ENCODE data around the gene CDT1.
A peak's percentile ranks its signal among the peaks of the same experiment; 100 is the strongest.

The CDT1 gene

DNA sequence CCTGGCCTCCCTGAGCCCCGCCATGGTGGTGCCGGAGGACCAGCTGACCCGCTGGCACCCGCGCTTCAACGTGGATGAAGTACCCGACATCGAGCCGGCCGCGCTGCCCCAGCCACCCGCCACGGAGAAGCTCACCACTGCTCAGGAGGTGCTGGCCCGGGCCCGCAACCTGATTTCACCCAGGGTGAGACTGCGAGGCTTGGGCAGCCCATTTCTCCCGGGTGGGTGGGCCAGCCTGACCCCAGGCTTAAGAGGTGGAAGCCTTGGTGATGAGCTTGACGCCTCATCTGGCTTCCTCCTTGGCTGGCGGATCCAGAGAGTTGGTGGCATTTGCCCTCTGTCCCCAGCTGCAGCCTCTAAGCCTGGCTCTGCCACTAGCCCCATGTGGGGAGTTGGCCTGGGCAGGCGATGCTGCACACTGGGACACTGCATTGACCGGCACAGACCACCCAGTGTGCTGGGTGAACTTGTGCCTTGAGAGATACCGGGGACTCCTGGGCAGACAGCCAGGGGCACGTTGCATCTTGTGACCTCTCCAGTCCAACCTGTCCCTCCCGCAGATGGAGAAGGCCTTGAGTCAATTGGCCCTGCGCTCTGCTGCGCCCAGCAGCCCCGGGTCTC, 3.0 kb downstream of the CDT1 start:
- no peak for DNase-seq

DNA sequence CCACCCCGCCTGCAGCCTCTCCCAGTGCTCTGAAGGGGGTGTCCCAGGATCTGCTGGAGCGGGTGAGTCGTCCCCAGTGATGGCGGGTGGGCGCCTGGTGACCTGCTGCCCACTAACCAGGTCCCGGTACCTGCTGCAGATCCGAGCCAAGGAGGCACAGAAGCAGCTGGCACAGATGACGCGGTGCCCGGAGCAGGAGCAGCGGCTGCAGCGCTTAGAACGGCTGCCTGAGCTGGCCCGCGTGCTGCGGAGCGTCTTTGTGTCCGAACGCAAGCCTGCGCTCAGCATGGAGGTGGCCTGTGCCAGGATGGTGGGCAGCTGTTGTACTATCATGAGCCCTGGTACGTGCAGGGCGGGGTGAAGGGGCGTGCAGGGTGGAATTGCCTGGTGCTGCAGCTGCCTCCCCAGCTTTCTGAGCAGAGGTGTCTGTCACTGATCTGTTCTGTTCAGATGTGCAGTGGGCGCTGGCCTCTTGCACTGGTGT, 3.6 kb downstream of the CDT1 start:
- no peak for DNase-seq

GRCh38 chr16:88807626-88808453, 4.3 kb downstream of the CDT1 start:
- no peak for DNase-seq

- no peak for DNase-seq
Measured at GRCh38 chr16:88809068-88809675, 5.6 kb downstream of the CDT1 start.

DNA sequence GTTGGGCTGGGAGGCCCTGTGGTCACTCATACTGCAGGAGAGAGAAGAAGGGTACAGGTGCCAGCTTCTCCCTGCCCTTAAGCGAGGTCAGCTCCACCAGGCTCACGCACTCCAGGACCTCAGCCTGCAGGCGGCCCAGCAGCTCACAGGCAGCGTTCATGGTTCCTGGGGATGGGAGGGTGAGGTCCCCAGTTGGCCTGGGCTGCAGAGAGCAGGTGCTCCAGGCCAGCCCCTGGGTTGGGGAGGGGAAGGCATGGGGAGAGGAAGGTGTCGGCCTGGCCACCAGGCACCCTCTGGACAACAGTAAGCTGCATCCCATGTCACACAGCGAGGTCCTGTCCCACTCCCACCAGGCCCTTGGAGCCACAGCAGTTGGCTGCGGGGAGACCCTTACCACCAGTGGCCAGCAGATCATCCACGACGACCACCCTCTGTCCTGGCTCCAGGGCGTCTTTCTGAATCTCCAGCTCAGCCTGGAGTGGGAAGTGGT, 6.1 kb downstream of the CDT1 start:
- DNase-seq: no peak

DNA sequence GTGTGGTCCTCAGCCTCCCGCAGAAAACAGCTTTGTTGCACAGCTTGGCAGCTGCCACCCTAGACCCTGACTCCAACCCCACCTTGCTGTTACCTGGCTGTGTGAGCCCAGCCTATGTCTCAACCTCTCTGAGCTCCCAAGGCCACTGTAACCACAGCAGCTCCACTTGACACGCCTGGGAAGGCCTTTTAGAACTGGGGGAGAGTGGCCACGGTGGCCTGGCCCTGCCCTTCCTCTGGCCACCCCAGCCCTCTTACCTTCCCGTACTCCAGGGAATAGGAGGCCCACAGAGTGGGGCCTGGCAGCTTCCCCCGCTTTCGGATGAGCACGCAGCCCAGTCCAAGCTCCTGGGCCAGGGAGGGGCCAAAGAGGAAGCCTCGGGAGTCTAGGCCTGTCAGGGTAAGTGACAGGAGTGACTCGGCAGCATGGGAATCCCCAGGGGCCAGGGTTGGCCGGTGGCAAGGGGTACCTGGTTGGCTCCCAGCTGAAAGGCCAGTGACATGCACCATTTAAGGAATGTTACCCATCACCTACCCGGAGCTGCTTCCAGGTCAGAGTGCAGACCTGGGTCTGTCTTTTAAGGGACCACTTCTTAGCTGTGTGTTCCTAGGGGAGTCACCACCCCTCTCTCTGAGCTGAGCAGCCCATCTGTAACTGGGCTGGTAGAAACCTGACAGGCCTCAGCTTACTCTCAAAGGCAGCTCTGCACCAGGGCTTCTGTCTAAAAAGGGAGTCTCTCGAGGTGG, 6.8 kb downstream of the CDT1 start:
- DNase-seq: no peak

DNA sequence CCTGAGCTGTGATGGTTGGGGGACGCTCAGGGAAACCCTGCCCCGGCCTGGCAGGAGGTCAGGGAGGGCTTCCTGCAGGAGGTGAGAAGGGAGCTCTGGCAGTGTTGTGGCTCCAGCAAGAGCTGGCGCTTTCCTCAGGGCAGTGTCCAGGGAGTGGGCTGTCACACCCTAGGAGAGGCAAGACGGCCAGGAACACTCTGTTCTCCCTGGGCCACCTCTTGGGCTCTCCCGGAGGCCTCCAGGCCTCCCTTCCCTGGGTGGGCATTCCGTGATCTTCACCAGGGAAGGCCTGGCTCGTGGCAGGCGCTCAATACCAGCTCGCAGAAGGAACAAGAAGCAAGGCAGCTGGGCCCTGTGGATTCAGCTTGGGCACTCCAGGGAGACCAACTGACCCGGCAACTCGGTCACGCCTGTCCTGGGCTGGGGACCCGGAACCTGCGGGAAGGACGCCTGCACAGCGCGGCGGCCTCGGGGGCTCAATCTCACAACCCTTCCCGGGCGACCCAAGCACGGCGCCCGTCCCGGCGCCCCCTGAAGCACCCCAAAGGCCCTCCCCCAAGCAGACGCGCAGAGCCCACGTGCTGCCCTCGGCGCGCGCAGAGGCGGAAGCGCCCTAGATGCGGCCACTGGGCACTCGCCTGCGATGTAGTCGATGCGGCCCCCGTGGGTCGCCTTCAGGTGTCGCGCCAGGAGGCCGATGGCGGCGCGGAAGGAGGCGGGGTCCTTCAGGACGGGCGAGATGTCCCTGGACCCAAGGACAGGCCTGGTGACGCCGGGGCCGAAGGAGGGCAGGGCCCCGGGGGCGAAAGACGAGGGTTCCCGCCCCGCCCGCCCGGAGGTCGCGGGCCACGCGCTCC, 7.6 kb downstream of the CDT1 start:
- peak; percentile 82 for DNase-seq

GRCh38 chr16:88811769-88812512, 8.4 kb downstream of the CDT1 start, which contains the start of gene APRT:
APRT (minus strand) TSS chr16:88811928; CDS start chr16:88811899, 29 bp downstream.
- DNase-seq: peak; percentile 96

DNA sequence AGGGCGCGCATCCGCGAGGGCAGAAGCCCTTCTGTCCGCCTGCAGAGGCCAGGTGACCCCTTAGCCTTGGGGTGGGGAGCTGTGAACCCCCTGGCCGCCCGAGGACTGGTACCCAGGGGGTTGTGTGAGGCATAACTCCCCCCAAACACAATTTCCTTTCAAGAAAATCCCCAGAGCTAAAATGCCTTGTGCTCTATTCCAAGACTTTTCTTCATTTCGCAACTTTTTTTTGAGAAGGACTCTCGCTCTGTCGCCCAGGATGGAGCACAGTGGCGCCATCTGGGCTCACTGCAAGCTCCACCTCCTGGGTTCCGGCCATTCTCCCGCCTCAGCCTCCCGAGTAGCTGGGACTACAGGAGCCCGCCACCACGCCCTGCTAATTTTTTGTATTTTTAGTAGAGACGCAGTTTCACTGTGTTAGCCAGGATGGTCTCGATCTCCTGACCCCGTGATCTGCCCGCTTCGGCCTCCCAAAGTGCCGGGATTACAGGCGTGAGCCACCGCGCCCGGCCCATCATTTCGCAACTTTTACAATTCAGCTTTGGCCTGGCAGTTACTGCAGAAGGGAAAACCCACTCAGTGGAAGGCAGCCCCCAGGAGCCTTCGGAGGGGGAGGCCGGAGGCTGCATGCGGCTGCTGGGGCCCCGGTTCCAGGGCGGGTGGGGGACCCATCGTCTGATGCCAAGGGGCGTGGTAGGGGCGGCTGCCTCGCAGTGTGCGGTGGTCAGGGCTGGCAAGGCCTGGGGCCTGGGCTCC, 9.1 kb downstream of the CDT1 start:
- DNase-seq: peak; percentile 48

GRCh38 chr16:88813269-88814143, 9.9 kb downstream of the CDT1 start:
- no peak for DNase-seq

DNA sequence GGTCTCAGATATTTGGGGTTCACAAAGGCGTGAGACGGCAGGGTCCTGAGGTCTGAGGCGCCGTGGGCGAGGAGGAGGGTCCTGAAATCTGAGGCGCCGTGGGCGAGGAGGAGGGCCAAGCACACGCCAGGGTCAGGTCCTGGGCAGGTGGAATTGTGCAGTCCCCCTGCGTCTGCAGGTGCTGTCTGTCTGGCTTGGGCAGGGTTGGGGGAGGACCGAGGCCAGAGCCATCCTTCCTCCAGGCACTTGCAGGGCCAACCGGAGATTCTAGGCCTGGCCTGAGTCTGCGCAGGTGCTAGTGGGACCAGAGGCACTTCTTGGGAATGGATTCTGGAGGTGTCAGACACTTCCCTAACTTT, 10.5 kb downstream of the CDT1 start:
- no peak for DNase-seq

DNA sequence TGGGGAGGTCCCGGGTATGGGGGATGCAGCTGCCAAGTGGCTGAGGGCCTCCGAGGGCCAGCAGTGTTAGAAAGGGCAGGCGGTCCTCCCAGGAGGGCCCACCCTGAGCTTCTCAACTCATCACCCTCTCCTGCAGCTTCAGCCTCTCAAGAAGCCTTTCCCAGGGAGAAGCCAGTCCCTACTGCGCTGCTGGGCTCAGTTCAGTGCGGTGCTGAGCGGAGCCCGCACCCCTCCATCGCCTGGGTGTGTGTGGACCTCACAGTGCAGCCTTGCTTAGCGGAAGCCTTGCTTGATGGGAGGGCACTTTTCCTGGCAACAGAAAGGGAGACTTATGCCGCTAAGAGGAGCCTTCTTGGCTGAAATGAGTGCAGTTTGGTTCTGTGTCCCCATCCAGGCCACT, 11.6 kb downstream of the CDT1 start:
- no peak for DNase-seq

- no peak for DNase-seq
Measured at GRCh38 chr16:88815901-88816589, 12.5 kb downstream of the CDT1 start.

- DNase-seq: no peak
Measured at GRCh38 chr16:88816736-88817535, 13.3 kb downstream of the CDT1 start.

DNA sequence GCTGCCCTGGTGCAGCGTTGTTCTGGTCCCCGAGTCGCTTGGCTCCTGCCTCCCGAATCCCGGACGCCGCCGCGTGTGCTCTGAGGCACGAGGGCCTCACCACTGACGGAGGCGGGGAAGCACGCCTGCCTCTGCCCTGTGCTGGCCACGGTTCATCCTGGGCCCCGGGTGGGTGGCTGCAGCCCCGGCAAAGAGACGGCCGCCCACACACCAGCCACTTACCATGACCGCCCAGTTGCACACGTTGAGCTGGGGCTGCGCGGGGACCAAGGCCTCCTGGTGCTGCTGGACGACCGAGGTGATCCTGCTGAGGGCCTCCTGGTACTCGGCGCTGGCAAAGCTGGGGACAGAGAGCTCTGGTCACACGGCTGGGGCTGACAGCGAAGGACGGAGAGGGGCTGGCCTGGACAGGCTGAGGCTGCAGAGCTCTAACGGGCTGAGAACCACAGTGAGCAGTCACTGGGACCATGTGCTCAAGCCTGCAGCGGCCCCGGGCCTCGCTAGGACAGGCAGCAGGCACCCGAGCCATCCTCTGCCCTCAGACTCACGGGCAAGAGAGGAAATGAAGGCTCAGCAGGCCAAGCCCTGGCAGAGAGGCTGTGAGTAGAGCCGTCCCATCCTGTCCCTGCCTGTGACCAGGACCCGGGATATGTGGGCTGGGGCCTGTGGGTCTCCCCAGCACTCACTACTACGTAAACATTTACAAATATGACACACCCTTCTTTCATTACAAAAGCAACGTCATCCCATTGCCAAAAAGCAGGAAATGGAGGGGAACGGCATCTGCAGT, 14.4 kb downstream of the CDT1 start:
- DNase-seq: no peak

- DNase-seq: no peak
Measured at GRCh38 chr16:88818575-88818874, 14.9 kb downstream of the CDT1 start.

GRCh38 chr16:88819126-88819525, 15.5 kb downstream of the CDT1 start:
- no peak for DNase-seq
